ENCODE measurements around the gene DHX32.

DHX32 gene

DNA sequence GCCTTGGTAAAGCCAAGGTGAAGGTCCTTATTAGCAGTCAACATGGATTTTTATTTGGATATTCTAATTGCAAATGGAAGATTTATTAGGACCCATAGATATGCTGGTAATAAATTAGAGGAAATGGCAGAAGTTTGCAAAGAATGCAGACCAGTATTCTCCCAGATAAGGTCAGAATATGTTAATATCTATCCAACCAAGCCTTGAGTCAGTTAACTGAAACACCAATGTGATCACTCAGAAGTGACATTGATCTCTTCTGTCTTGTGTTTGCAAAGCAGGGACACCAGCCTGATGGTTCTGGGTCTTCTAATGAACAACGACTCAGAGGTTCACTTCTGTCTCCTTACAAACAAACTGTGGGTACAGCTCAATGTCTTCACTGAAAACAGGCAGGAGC, 79.5 kb downstream of the DHX32 start:
- DNase-seq = no peak

DNA sequence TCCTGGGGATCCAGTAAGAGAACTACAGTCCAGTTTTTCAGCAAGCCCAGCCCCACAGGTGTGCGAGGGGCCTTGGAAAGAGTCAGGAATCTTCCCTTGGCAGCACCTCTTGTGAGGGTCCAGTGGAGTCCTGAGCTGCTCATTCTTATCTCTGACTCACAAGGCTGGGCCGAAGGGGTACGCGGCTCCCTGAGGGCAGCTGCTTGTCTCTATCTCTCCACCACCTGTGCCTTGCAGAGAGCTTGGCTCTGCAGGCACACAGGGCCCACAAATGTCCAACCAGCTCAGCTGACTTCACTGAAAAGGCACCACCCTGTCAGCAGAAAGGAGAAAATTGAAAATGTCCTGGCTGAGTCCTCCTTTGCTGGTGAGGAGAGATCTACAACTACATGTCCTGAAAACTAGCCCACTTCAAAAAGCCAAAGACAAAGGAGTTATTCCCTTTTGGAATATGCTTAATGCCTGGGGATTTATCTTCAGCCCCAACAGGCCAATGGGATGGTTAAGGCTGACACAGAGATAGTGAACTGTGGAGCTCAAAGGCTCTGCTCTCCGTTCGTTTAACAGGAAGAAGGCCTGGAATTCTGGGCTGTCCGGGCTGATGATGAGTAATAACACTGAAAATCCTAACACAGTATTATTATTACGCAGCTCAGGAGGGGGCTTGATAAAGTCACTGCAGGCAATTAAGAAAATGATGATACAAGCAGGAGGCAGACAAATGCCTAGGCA, 81.5 kb downstream of the DHX32 start:
- no peak for DNase-seq

DNA sequence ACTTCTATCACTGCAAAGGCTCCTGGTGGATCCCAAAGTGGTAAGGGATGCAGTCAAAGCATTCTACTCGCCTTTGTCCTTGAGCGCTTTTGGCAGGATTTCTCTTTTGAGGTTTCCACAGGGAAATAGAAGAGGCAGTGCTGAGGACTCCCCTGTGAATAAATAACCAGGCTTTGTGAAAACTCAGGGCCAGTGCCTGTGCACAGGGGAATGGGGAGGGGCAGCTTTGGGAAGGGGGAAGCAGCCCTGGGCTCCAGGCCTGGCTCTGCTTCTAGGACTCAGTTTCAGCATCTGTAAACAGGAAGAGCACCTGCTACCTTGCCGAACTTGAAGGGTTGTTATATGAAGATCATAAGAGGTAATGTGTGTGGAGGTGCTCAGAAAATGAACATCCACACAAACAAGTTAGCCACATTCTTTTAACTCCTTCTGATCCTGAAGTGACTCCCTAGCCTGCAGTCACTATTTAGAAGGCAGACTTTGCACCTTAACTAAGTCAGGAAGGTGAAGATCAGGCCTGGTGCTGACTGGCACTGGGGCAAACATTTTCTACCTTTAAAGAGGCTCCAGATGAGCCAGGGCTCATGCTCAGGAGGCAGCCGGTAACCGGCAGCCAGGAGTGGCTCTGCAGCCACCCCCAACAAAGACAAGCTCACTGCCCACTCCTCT, 83.0 kb downstream of the DHX32 start:
- DNase-seq = no peak

DNA sequence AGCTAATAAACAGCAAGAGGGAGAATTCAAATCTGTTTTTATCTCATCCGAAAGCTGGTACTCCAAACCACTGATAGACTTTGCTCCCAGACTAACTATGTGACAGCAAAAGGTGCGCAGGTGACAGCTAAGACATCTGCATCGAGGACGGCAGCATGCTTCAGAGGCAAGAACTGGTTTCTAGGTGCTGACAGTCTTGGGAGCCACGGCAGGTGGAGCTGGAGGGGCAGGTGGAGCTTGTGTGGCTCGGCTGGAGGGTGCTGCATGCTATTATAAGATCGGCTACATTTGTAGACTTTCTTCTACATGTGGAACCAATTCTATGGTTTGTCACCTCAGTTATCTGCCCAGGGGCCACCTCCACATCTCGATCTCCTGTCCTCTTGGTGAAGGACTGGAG, 83.7 kb downstream of the DHX32 start:
- no peak for DNase-seq

DNA sequence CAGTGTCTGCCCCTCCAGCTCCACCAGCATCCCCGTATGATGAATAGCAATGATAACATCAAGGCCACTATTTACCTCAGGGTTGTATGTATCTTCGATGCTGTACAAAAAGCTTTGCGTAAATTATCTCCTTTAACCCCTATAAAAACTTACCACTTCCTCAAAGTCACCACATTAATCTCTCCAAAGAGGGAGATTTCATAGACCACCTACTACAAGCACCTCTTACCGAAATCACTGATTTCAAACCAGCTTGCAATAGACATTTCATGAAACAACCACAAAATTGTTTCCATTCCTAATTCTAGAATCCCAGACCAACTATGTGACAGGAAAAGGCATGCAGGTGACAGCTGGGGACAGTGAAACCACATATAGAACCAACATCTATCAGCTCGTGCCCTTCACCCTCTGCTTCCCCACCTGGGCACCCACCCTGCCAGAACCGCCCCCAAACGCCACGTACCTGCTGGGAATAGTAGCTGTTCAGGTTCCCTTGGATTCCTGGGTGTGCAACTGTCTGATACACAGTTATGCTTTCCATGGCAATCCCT, 85.4 kb downstream of the DHX32 start:
- DNase-seq = no peak

DNA sequence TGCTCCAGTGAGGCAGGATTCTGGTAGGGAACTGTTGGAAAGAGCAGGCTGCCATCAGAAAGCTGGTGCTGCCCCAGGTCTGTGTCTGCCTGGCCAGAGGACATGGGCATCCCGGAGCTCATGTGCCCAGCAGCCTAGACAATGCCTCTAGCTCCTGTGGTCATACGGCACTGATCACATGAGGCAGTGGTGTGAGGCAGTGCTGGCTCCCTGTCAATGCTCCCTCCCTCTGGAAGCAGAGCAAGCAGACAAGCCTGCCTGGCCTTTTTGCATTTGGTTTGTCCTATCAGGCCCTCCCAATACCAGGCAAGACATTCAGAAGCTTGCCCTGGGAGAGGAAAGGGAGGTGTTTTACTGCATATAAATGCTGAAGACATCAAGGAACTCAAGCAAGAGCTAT, 86.0 kb downstream of the DHX32 start:
- no peak for DNase-seq

DNA sequence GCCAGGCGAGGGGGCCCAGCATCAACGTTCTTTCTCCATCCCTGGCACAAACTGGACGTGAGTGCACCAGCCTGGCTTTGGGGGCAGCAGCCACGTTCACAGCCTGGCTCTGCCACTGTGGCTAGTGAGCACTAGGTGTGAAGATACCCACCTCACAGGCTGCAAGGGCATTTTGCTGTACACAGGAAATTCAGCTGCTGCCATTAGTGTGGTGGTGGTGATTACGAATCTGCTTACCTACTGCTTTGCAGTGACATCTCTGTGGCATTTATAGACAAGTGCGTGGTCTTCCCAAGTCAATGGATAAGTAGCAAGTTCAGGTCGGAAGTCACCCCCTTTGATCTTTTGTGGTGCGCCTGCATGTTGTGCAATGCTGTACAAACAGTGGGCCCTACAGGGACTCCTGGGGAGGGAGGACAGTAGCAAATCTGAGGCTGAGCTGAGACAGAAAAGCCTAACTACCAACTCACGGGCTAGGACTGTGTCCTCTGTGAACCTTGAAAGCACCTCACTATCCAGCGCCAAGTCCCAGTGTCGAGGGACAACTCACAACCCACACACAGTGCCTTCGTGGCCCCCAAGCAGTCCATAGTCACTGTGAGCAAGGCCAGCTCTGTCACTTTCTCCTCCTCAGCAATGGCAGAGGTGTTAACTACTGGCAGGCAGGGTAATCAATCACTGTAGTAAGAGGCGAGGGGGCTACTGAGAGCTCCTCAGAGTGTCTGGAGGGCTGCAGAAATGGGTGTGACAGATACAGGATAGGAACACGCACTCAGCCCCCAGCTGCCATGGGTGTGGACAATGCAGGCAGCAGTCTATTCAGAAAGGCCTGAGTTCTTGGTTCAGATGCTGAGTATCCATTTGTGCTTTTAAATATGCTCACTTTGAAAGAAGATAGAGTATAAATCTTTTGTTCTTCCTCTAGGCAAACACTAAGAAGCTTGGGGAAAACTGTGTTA, 88.5 kb downstream of the DHX32 start:
- no peak for DNase-seq

DNA sequence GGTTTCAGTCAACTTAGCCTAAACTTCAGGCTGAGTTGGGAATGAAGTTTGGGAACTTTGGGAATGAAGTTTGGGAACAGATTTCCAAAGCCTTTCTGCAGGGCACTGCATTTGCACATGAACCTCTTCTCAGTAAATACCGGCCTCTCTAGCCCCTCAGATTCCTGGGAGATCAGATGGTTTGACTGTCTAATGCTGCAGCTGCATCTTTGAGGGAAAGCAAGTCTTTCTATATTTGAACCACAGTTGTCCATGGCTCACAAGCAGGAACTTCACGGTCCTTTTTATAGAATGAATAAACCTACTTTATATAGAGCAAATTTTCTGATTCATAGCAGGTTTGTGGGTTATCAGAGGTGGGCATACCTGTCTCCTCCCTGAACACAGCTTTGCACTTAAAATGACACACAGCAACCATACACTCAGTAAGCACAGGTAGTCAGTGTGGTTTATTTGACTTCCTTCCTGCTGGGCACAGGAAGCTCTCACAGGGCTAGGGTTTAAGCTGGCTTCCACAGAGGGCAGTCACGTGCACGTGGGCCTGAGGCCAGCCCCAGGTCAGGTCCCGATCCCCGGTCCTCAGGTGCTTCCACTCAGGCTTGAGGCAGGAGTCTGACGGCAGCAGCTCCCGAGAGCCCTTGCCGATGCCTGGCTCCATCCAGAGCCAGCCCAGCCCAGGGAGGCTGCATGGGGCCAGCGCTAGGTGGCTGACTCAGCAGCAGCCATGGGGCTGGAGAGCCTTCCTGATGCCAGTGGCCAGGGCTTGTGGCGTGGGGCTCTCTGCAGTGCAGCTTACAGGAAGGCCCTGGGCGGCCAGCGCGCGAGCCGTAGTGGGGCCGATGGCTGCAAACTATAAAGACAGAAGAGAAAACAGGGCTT, 92.7 kb downstream of the DHX32 start:
- DNase-seq = no peak
